GM19099 (cell line): ENCODE data around the gene ELOVL1.

Experiments used
- POLR2A ChIP-seq: IDR thresholded peaks from 3 replicates; pipeline ENCODE4 v1.6.1; 2011; ENCODE audit warnings: low read depth; ENCODE audit not compliant: insufficient read length; ENCODE audit errors: extremely low read depth

Gene ELOVL1

GRCh38 chr1:43327549-43328292 lies 40.1 kb downstream of the ELOVL1 start:
- TF ChIP-seq POLR2A = no peak

- no peak for TF ChIP-seq POLR2A
Observed at GRCh38 chr1:43325381-43325780, 42.4 kb downstream of the ELOVL1 start.

GRCh38 chr1:43324810-43325209 lies 43.0 kb downstream of the ELOVL1 start:
- no peak for TF ChIP-seq POLR2A

DNA sequence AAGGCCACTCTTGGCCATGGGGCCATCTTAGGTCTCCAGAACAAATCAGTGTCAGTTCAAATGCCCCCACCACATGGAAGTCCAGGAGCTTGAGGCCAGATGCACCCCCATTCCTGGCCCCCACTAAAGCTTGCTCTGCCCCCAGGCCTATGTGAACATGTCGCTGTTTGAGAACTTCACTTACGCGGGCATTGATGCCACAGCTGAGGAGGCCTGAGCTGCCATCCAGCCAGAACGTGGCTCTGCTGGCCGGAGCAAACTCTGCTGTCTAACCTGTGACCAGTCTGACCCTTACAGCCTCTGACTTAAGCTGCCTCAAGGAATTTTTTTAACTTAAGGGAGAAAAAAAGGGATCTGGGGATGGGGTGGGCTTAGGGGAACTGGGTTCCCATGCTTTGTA lies 45.3 kb downstream of the ELOVL1 start:
- no peak for TF ChIP-seq POLR2A

DNA sequence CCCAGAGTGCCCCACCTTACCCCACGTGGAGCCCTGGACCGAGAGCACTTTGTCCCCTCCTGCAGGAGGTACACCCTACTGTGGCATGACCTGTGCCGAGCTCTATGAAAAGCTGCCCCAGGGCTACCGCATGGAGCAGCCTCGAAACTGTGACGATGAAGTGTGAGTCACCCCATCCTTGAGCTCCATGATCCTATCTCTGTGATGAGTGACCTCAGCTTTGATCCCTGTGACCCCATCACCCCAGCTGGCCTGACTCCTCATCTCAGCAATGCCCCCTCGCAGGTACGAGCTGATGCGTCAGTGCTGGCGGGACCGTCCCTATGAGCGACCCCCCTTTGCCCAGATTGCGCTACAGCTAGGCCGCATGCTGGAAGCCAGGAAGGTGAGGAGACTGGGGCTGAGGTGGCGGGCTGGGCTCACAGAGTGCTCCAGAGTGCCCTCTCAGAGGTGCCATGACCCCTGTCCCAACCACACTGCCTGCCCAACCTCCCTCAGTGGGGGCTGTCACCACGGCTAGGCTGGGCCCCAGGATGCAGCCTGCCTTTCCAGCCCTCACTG lies 46.4 kb downstream of the ELOVL1 start:
- TF ChIP-seq POLR2A = no peak

DNA sequence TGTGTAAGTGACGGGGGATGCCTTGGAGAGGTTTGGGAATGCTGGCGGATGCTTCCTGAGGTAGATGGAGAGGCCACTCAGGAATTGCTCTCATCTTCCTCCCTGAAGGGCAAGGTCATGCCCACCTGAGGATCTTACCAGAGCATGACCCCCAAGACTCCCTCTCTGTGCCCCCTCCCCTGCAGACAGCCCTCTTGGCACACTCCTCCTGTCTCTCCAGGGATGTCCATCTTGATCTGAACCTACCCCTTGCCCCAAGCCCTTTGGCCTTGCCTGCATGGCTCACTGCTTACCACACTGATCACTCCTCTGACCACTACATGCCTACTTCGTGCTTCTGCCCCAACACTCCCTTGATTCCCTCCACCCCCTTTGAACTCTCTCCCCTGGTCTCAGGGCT lies 48.0 kb downstream of the ELOVL1 start:
- no peak for TF ChIP-seq POLR2A

DNA sequence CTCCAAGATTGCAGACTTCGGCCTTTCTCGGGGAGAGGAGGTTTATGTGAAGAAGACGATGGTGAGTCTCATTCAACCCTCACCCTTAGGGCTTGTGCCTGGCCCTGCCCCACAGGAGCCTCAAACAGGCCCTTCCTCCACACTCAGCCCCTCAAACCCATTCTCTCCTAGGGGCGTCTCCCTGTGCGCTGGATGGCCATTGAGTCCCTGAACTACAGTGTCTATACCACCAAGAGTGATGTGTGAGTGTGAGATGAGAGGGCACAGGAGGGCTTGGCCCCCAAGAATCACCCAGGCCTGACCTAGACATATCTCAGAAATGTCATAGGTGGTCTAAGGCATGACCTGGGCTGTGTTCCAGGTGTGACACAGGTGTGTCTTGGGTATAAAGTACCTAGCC lies 48.5 kb downstream of the ELOVL1 start:
- TF ChIP-seq POLR2A = no peak

DNA sequence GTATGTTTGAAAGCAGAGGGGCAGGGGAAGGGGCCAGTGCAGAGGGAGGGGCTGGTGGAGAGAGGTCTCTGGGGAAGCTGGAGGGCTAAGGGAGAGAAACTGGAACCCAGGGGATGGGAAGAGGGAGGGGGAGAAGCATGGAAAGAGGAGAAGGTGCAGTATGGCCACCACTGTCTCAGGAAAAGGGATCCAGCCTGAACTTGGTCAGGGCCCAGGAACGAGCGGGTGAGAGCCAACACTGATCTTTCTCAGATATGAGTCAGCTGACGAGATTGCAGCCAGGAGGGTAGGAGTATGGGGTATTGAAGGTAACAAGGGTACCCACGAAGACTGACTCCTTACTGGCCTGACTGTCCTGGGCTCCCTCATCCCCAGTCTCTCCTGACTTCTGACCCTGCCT lies 49.0 kb downstream of the ELOVL1 start:
- no peak for TF ChIP-seq POLR2A

DNA sequence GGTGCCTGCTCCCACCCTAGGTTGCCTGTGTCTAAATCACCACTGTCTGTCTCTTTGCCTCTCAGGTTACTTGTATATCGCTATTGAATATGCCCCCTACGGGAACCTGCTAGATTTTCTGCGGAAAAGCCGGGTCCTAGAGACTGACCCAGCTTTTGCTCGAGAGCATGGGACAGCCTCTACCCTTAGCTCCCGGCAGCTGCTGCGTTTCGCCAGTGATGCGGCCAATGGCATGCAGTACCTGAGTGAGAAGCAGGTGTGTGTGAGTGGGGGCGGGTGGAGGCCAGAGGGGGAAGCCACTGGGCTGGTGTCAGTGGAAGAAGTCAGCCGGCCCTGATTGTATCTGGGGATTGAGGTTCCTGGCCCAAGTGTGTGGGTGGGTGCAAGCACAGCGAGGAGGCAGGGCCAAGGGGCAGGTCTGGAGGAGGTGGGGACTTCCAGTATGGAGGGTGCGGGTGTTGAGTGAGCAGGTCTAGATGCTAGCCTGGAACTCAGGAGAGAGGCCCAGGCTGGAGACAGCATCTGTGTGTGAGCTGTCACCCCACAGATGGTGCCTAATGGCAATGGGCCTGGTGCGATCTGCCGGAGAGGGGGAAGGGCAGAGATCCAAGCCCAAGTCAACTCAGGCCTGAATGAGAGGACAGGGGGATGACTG lies 49.9 kb downstream of the ELOVL1 start:
- TF ChIP-seq POLR2A = no peak

DNA sequence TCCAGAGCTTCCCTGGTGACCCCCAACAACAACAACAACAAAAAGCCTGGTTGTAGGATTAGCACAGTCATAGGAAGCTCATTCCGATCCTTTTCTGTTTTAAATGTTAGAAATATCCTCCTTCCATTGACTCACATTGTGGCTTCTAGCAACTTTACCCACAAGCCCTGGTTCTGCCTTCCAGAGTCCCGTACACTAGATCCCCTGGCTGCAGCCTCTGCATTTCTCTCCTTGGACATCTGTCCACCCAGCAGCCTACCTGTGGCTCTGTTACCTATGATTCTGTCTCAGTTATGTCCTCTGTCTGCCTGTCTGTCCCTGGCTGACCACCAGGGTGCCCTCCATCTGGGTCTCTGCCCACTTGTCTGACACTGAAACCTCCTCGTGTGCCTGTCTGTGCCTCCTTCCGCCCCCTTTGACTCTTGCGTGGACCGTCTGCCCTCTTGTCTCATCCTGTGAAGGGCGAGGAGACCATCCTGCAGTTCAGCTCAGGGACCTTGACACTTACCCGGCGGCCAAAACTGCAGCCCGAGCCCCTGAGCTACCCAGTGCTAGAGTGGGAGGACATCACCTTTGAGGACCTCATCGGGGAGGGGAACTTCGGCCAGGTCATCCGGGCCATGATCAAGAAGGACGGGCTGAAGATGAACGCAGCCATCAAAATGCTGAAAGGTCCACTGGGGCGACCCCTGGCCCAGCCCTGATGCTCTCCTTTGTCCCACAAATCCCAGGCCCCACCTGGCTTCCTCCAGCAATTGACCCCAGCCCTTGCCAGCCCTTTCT lies 50.9 kb downstream of the ELOVL1 start:
- no peak for TF ChIP-seq POLR2A

DNA sequence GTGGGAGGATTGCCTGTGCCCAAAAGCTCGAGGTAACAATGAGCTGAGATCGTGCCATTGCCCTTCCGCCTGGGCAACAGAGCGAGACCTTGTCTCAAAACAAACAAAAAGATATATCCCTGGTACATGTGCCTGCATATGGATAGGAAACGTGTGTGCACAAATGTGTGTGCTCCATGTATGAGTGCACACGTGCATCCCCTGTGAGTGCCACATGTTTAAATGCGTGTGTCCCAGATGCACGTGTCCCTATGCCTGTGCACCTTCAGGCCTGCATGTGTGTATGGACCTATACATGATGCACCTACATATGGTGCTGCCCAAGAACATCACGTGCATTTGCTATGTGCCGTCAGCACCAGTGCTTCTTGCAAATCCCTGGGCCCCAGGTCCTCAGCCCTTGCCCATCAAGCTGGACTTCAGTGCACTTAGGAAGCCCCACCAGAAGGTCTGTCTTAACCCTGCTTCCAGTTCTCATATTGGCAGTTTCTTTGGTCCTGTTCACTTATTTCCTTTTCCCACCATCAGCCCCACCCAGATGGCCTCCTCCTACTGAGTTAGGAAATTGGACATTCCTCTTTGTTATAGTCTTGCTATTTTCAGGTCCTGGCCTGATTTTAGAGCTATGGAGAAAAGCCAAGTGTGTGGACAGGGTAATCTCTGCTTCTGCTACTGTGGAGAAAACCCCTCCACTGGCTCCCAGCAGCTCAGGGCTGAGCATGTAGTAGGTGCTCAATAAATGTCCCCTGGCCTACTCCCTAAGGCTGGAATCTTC lies 51.7 kb downstream of the ELOVL1 start:
- no peak for TF ChIP-seq POLR2A

- no peak for TF ChIP-seq POLR2A
Observed at GRCh38 chr1:43315481-43315880, 52.3 kb downstream of the ELOVL1 start.

DNA sequence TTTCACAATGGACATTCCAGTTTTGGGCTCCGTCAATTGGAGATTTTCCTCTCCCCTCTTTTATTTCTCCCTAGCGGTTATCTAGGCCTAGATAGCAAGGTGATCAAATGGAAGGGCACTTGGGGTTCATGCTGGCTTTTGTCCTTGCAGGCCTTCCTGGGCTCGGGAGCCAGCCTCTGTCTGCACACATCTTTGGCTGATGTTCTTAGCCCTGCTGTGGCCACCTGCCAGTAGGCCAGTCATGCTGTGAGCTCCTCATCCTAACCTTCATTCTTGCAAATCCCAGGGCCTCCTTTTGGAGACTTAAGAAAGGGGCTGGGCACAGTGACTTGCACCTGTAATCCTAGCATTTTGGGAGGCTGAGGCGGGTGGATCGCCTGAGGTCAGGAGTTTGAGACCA lies 53.6 kb downstream of the ELOVL1 start:
- no peak for TF ChIP-seq POLR2A

DNA sequence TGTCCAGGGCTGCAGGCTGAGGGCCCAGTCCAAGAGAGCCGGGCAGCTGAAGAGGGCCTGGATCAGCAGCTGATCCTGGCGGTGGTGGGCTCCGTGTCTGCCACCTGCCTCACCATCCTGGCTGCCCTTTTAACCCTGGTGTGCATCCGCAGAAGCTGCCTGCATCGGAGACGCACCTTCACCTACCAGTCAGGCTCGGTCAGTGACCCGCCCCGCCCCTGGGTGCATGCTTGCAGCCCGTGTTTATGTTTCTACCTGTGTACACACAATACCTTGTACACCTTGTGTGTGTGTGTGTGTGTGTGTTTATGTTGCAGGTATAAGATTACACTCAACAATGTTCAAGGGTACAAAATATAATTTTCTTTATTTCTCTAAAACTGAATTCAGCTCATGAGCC lies 54.0 kb downstream of the ELOVL1 start:
- no peak for TF ChIP-seq POLR2A
